RWPE2 (cell line): ENCODE measurements around the gene AP1M2.
A peak's percentile ranks its signal among the peaks of the same experiment; 100 is the strongest.
"Not testable (repeated sequence)": the region's sequence is repeated elsewhere in the genome, so short reads cannot be mapped to it uniquely, and the experiment has no call there.

ENCODE experiments used
- ATAC-seq: fragments of 200-7000 bp; cut with Tn5 transposase; 3 replicates; pipeline ENCODE4 v1.9.1; 2021; ENCODE audit warnings: low read depth
- DNase-seq: peaks from one replicate; pipeline ENCODE4 v3.0.0-alpha.2; 2020; ENCODE audit warnings: low spot score
- H3K27ac ChIP-seq: fragments of 450-650 bp; 2 replicates; pipeline ENCODE4 v1.5.1; 2017; ENCODE audit warnings: mild to moderate bottlenecking; ENCODE audit not compliant: poor library complexity, severe bottlenecking
- H3K27me3 ChIP-seq: fragments of 250-450 bp; sonication (Bioruptor Pico); 2 replicates; pipeline ENCODE4 v1.5.1; 2021; ENCODE audit warnings: mild to moderate bottlenecking, moderate library complexity; ENCODE audit not compliant: insufficient read depth, poor library complexity, severe bottlenecking
- H3K36me3 ChIP-seq: fragments of 250-450 bp; sonication (Bioruptor Pico); 2 replicates; pipeline ENCODE4 v1.5.1; 2020; ENCODE audit warnings: low read depth, mild to moderate bottlenecking, moderate library complexity
- H3K4me1 ChIP-seq: fragments of 250-450 bp; sonication (Bioruptor Pico); 2 replicates; pipeline ENCODE4 v1.5.1; 2021; ENCODE audit warnings: mild to moderate bottlenecking, moderate library complexity; ENCODE audit not compliant: insufficient read depth, poor library complexity, severe bottlenecking
- H3K4me3 ChIP-seq: fragments of 250-450 bp; sonication (Bioruptor Pico); 2 replicates; pipeline ENCODE4 v1.5.1; 2021; ENCODE audit warnings: mild to moderate bottlenecking, moderate library complexity; ENCODE audit not compliant: severe bottlenecking
- H3K9me3 ChIP-seq: fragments of 250-450 bp; sonication (Bioruptor Pico); 2 replicates; pipeline ENCODE4 v1.5.1; 2021; ENCODE audit warnings: mild to moderate bottlenecking, moderate library complexity; ENCODE audit not compliant: severe bottlenecking
- TF ChIP-seq, protein P1 (sequence below): fragments of 450-650 bp; IDR thresholded peaks from one replicate; pipeline ENCODE4 v1.5.1; 2017; ENCODE audit warnings: mild to moderate bottlenecking, moderate library complexity; ENCODE audit not compliant: poor library complexity, severe bottlenecking

Gene AP1M2

DNA sequence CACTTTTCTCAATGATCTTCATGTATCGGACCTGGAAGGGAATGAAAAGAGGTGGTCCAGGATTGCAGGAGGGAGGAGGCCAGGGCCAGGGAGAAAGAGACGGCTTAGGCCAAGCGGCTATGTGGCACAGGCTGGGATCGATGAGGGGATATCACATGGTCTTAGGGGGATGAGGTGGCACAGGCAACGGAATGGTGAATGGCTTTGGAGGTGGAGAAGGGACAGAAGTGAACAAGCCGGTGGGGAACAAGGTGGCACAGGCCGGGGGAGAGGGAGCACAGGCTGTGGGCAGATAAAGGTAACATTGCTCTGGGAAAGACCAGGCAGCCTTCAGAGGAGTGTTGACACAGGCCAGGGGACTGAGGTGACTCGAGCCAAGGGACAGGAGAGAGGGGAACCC lies 12.7 kb downstream of the AP1M2 start:
- TF ChIP-seq, protein P1, sequence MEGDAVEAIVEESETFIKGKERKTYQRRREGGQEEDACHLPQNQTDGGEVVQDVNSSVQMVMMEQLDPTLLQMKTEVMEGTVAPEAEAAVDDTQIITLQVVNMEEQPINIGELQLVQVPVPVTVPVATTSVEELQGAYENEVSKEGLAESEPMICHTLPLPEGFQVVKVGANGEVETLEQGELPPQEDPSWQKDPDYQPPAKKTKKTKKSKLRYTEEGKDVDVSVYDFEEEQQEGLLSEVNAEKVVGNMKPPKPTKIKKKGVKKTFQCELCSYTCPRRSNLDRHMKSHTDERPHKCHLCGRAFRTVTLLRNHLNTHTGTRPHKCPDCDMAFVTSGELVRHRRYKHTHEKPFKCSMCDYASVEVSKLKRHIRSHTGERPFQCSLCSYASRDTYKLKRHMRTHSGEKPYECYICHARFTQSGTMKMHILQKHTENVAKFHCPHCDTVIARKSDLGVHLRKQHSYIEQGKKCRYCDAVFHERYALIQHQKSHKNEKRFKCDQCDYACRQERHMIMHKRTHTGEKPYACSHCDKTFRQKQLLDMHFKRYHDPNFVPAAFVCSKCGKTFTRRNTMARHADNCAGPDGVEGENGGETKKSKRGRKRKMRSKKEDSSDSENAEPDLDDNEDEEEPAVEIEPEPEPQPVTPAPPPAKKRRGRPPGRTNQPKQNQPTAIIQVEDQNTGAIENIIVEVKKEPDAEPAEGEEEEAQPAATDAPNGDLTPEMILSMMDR = no peak
- ATAC-seq = no peak
- Histone ChIP-seq H3K27me3 (no peaks in the 10 kb centered on the region), H3K4me3 (no peak overlapping the region), H3K36me3 (peaks cover 28% of the 10 kb centered on the region), H3K27ac (no peak overlapping the region), H3K4me1 (no peaks in the 10 kb centered on the region), H3K9me3 (no peaks in the 10 kb centered on the region)
- no peak for DNase-seq

DNA sequence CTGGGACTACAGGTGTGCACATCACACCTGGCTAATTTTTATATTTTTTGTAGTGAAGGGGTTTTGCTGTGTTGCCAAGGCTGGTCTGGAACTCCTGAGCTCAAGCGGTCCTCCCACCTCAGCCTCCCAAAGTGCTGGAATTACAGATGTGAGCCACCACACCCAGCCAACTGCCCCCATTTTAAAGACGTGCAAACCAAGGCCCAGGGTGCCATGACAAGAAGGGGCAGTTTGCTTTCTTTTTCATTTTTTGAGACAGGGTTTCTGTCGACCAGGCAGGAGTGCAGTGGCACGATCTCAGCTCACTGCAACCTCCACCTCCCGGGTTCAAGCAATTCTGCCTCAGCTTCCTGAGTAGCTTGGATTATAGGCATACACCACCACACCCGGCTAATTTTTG lies 13.3 kb downstream of the AP1M2 start:
- ATAC-seq, H3K4me1 ChIP-seq, H3K27ac ChIP-seq, H3K4me3 ChIP-seq, DNase-seq, H3K27me3 ChIP-seq, H3K9me3 ChIP-seq: not testable (repeated sequence)
- H3K36me3 ChIP-seq = peaks cover 21% of the 10 kb centered on the region

DNA sequence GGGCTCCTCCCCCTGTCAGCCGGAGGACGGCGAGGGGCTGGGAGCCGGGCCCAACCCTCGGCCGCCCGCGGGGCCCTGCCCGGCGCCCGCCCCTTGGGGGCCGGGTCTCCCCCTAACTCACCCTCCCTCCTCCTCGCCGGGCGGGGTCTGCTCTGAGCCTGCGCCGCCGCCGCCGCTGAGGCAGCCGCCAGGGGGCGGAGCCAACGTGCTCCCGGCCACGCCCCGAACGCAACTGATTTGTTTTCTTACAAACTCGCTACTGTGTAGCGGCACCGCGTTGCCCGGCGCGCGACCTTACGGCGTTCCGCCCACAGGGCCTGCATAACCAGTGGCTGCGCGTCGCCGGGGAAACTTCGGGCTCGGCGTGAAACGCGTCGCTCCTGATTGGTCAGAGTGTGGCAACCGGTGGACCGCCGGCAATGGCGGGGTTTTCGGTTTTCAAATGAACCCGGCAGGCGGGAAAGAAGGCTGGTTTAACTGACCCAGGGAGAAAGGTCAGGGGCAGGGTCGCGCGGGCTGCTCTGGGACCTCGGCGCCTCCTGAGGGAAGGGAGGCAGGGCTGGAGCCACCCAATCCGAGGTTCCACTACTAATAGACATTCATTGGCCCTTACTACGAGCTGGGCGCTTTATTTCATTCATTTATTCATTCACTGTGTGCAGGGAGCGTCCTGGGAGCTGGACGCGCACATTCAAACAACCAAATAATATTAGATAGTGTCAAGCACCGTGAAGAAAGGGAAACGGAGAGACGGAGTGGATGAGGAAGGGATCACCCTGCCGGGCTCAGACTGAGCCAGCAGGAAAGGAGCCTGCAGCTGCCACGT lies 18.1 kb downstream of the AP1M2 start, which contains the start of gene CDKN2D:
Gene CDKN2D, minus strand, starts transcription at position 154 of the 826 bp plus-strand sequence. CDS start 326 bp downstream, outside the sequence.
- Histone ChIP-seq H3K9me3 (no peaks in the 10 kb centered on the region), H3K36me3 (0 out of 2 replicates have a peak, but pooled peaks cover 3% of the 10 kb centered on the region), H3K27ac (peak within 1 kb of the TSS; percentile 80), H3K4me3 (peak within 1 kb of the TSS; percentile 56), H3K4me1 (peaks cover 4% of the 10 kb centered on the region), H3K27me3 (no peaks in the 10 kb centered on the region)
- DNase-seq = peak; percentile 99
- TF ChIP-seq, protein P1 = no peak
- ATAC-seq = peak; percentile 89

- Histone ChIP-seq H3K9me3 (no peaks in the 10 kb centered on the region), H3K4me1 (peaks cover 4% of the 10 kb centered on the region), H3K27ac (peak overlapping the region; percentile 80), H3K4me3 (peak overlapping the region; percentile 56), H3K27me3 (no peaks in the 10 kb centered on the region), H3K36me3 (peaks cover 8% of the 10 kb centered on the region)
- TF ChIP-seq, protein P1 = no peak
- DNase-seq (peak; percentile 73), ATAC-seq (peak; percentile 25)
Observed at GRCh38 chr19:10568062-10568825, 18.9 kb downstream of the AP1M2 start.

DNA sequence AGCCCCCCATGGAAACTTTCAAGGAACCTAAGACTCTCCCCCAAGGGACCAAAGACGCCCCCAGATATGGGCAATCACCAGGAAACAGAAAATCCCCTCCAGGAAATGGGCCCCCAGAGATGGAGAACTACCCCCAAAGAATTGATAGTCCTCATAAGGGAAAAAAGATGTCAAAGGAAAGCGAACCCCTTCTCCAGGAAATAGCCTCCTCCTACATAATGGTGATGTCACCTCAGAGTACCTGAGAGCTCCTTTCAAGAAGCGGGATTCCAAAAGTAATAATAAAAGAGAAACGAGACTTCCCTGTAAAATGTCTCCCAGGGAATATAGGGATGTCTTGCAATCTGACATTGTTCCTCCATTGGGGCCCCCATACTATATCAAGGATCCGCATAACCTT lies 19.5 kb downstream of the AP1M2 start:
- ATAC-seq (no peak), DNase-seq (no peak)
- Histone ChIP-seq H3K4me1 (peaks cover 4% of the 10 kb centered on the region), H3K27ac (peak overlapping the region; percentile 80), H3K4me3 (peak overlapping the region; percentile 56), H3K36me3 (peaks cover 14% of the 10 kb centered on the region), H3K27me3 (no peaks in the 10 kb centered on the region), H3K9me3 (no peaks in the 10 kb centered on the region)
- TF ChIP-seq, protein P1 = no peak
